Measurements from ENCODE around the gene OLAH.
"Not testable (repeated sequence)": the region's sequence is repeated elsewhere in the genome, so short reads cannot be mapped to it uniquely, and the experiment has no call there.

- TF ChIP-seq CTCF (conservative IDR thresholded peaks at IDR 0.05); EZH2 (IDR thresholded peaks at IDR 0.05; ENCODE audit: low read depth): not testable (repeated sequence)
Observed at GRCh38 chr10:15013530-15013929, 30.2 kb upstream of the OLAH start.

Data from PC-9 (cell line).